ENCODE data around the gene PCSK2.

DNA sequence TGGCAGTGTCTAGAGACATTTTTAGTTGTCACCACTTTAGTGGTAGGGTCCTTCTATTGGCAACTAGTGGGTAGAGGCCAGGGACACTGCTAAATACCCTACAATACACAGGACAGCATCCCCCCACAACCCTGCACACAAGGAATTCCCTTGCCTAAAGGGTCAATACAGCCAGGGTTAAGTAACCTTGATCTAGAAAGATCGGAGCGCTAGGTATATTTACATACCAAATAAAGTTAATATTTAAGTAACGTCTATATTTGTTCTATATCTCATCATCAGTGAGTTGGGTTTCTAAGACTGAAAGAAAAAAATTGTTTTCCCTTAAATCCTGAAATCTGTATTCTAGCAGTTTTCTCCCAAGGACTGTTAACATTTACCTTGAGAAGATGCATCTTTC, 288.2 kb downstream of the PCSK2 start:
- TF ChIP-seq TAF1 (IDR thresholded peaks at IDR 0.05; ENCODE audit: low read depth, low read length) (no peak), CTCF (IDR thresholded peaks at IDR 0.05; ENCODE audit: control extremely low read depth in 1 of 3, insufficient read depth in 1 of 3, low read depth in 1 of 3, low read length in 3 of 3) (no peak), POLR2A (IDR thresholded peaks at IDR 0.05; ENCODE audit: control extremely low read depth in 1 of 2, low read depth in 2 of 2, low read length in 2 of 2) (no peak), POLR2AphosphoS5 (IDR thresholded peaks at IDR 0.05; ENCODE audit: low read depth, low read length) (no peak), EZH2 (IDR thresholded peaks at IDR 0.05; ENCODE audit: low read depth, low read length, severe bottlenecking) (no peak), RXRA (IDR thresholded peaks at IDR 0.05; ENCODE audit: insufficient read depth, low read depth, low read length) (no peak), SAP30 (IDR thresholded peaks at IDR 0.05; ENCODE audit: insufficient read depth, insufficient replicate concordance, low read length) (no peak)
- TF ChIP-seq, protein P1, sequence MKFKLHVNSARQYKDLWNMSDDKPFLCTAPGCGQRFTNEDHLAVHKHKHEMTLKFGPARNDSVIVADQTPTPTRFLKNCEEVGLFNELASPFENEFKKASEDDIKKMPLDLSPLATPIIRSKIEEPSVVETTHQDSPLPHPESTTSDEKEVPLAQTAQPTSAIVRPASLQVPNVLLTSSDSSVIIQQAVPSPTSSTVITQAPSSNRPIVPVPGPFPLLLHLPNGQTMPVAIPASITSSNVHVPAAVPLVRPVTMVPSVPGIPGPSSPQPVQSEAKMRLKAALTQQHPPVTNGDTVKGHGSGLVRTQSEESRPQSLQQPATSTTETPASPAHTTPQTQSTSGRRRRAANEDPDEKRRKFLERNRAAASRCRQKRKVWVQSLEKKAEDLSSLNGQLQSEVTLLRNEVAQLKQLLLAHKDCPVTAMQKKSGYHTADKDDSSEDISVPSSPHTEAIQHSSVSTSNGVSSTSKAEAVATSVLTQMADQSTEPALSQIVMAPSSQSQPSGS (IDR thresholded peaks at IDR 0.05; ENCODE audit: low read length): no peak

Measured in H1 (cell line).